ENCODE data around the gene SPATA19. TPM values are rescaled to one million over a fixed set of nuclear protein-coding genes. Genes with fewer than 3 reads are reported as not detected.

The SPATA19 gene
- total RNA-seq, 2 donors from 2014 or later, result not detected

DNA sequence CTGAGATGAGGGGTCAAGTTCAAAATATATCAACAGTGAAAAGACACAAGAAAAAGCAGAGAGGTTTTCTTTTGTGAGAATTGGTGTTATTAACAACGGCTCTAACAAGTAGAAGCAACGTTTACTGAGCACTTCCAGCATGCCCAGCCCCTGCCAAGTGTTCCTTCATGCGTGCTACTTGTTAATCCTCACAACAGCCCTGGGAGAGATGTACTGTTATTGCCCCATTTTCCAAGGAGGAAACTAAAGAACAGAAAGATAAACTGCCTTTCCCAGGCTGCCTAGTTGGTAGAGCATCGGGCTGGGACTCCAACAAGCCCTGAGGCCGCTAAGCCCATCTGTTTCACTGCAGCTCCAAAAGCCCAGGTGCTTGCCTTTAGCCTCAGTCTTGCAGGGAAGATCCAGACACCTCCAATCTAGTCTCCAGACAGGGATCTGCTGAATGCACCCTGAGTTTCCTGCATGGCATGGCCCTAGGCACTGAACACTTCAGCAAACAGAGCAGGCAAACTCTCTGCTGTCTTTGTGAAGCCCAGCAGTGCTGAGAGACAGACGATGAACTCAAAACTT lies 25.5 kb downstream of the SPATA19 start:
- Mint-ChIP-seq H3K36me3 (ENCODE audit: low read depth) (no peaks in the 10 kb centered on the region), H3K27me3 (ENCODE audit: insufficient read depth) (peaks cover 6% of the 10 kb centered on the region), H3K9me3 (no peaks in the 10 kb centered on the region), H3K4me1 (peaks cover 9% of the 10 kb centered on the region), H3K27ac (no peak overlapping the region), H3K4me3 (no peak overlapping the region)
- no peak overlapping the region for H3K4me3 ChIP-seq (ENCODE audit: low read length)
- H3K9me3 ChIP-seq (ENCODE audit: control insufficient read depth, low read length), result no peaks in the 10 kb centered on the region
- 86% methylated on average over 4 to 6 of the region's 6 CpGs for WGBS, 2 experiments (ENCODE audit: insufficient coverage in 1 of 2, insufficient read length in 1 of 2)
- TF ChIP-seq, protein P1, sequence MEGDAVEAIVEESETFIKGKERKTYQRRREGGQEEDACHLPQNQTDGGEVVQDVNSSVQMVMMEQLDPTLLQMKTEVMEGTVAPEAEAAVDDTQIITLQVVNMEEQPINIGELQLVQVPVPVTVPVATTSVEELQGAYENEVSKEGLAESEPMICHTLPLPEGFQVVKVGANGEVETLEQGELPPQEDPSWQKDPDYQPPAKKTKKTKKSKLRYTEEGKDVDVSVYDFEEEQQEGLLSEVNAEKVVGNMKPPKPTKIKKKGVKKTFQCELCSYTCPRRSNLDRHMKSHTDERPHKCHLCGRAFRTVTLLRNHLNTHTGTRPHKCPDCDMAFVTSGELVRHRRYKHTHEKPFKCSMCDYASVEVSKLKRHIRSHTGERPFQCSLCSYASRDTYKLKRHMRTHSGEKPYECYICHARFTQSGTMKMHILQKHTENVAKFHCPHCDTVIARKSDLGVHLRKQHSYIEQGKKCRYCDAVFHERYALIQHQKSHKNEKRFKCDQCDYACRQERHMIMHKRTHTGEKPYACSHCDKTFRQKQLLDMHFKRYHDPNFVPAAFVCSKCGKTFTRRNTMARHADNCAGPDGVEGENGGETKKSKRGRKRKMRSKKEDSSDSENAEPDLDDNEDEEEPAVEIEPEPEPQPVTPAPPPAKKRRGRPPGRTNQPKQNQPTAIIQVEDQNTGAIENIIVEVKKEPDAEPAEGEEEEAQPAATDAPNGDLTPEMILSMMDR (conservative IDR thresholded peaks at IDR 0.05), result no peak
- no peak for DNase-seq
- H3K27me3 ChIP-seq (ENCODE audit: control insufficient read depth, insufficient read depth, low read length, poor library complexity, severe bottlenecking), result no peaks in the 10 kb centered on the region
- H3K9ac ChIP-seq (ENCODE audit: extremely low read depth, low read length, poor library complexity, severe bottlenecking), result no peak overlapping the region
- no peaks in the 10 kb centered on the region for H3K36me3 ChIP-seq (ENCODE audit: control insufficient read depth, insufficient read depth, low read length)
- no peaks in the 10 kb centered on the region for H3K4me1 ChIP-seq (ENCODE audit: control insufficient read depth, insufficient read depth, low read length)
- peak overlapping the region; percentile 65 for H3K27ac ChIP-seq (ENCODE audit: low read depth, low read length)

DNA sequence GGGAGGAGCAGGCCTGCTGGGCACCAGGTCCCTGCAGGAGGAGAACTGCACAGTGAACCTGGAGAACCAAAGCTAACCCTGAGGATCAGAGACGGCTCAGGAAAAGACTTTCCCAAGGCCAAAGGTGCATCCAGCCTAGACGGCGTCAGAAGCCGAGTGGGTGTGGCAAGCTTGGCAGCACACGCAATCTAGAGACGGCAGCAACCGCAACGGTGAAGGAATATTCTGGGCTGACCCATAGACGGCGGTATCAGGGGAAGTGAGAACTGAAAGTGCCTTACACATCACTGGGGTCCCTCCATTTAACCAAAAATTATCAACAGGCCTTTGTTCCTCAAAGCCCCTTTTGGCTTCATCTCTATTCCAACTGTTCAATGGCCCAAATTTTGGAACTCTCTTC lies 26.2 kb downstream of the SPATA19 start:
- H3K27ac Mint-ChIP-seq, result no peak overlapping the region
- WGBS, 2 experiments (ENCODE audit: insufficient coverage in 1 of 2, insufficient read length in 1 of 2), result 95 to 97% methylated on average over 10 of the region's 10 CpGs
- no peaks in the 10 kb centered on the region for H3K4me1 ChIP-seq (ENCODE audit: control insufficient read depth, insufficient read depth, low read length)
- TF ChIP-seq, protein P1 (conservative IDR thresholded peaks at IDR 0.05), result no peak
- H3K9ac ChIP-seq (ENCODE audit: extremely low read depth, low read length, poor library complexity, severe bottlenecking), result no peak overlapping the region
- no peaks in the 10 kb centered on the region for H3K36me3 Mint-ChIP-seq (ENCODE audit: low read depth)
- DNase-seq, result no peak
- no peaks in the 10 kb centered on the region for H3K9me3 Mint-ChIP-seq
- no peak overlapping the region for H3K4me3 Mint-ChIP-seq
- H3K27me3 Mint-ChIP-seq (ENCODE audit: insufficient read depth), result peaks cover 2% of the 10 kb centered on the region
- no peaks in the 10 kb centered on the region for H3K27me3 ChIP-seq (ENCODE audit: control insufficient read depth, insufficient read depth, low read length, poor library complexity, severe bottlenecking)
- no peak overlapping the region for H3K27ac ChIP-seq (ENCODE audit: low read depth, low read length)
- H3K9me3 ChIP-seq (ENCODE audit: control insufficient read depth, low read length), result no peaks in the 10 kb centered on the region
- peaks cover 9% of the 10 kb centered on the region for H3K4me1 Mint-ChIP-seq
- no peak overlapping the region for H3K4me3 ChIP-seq (ENCODE audit: low read length)
- no peaks in the 10 kb centered on the region for H3K36me3 ChIP-seq (ENCODE audit: control insufficient read depth, insufficient read depth, low read length)

DNA sequence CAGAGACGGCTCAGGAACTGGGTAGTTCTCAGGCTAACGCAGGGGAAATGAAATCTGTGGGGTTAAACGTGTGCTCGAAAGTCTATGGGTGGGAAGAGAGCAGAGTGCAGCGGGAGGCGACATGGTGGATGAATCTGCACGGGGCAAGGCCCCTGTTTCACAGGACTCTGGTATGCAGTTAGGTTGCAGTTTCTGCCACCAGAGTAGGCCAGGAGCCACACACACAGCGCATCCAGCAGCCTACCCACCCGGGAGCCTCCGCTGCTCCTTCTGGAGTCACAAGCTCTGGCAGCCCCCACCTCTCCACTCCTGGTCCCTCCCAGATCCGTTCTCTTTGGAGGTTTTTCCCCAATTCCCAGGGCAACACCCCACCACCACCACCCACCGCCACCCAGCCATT lies 27.0 kb downstream of the SPATA19 start:
- Mint-ChIP-seq H3K27me3 (ENCODE audit: insufficient read depth) (peaks cover 2% of the 10 kb centered on the region), H3K36me3 (ENCODE audit: low read depth) (no peaks in the 10 kb centered on the region), H3K27ac (no peak overlapping the region), H3K9me3 (no peaks in the 10 kb centered on the region), H3K4me1 (peaks cover 9% of the 10 kb centered on the region), H3K4me3 (no peak overlapping the region)
- H3K9ac ChIP-seq (ENCODE audit: extremely low read depth, low read length, poor library complexity, severe bottlenecking), result no peak overlapping the region
- H3K4me3 ChIP-seq (ENCODE audit: low read length), result no peak overlapping the region
- no peaks in the 10 kb centered on the region for H3K4me1 ChIP-seq (ENCODE audit: control insufficient read depth, insufficient read depth, low read length)
- H3K36me3 ChIP-seq (ENCODE audit: control insufficient read depth, insufficient read depth, low read length), result no peaks in the 10 kb centered on the region
- no peak overlapping the region for H3K27ac ChIP-seq (ENCODE audit: low read depth, low read length)
- H3K27me3 ChIP-seq (ENCODE audit: control insufficient read depth, insufficient read depth, low read length, poor library complexity, severe bottlenecking), result no peaks in the 10 kb centered on the region
- TF ChIP-seq, protein P1 (conservative IDR thresholded peaks at IDR 0.05), result no peak
- no peak for DNase-seq
- 90 to 94% methylated on average over 8 to 12 of the region's 12 CpGs for whole genome bisulfite sequencing, 2 experiments (ENCODE audit: insufficient coverage in 1 of 2, insufficient read length in 1 of 2)
- H3K9me3 ChIP-seq (ENCODE audit: control insufficient read depth, low read length), result no peaks in the 10 kb centered on the region
